T-helper 1 cell treated with Interleukin-12 subunit alpha and Interleukin-12 subunit beta and Interleukin-4 antibody, amounts not matched to agents 30 ng/mL and 1 ng/mL, for 36 hours (primary cell): ENCODE results near the gene REV3L. TPM values are rescaled to one million over a fixed set of nuclear protein-coding genes. Genes with fewer than 3 reads are reported as not detected.
"Not testable (repeated sequence)": the region's sequence is repeated elsewhere in the genome, so short reads cannot be mapped to it uniquely, and the experiment has no call there.

Source experiments
- intact Hi-C: fragments of 100-400 bp; cut with micrococcal nuclease; formaldehyde crosslinking; loops from one replicate; pipeline ENCODE4 v1.15.1; 2024
- total RNA-seq: library from RNA; stranded (reverse); gene quantifications from 2 replicates; pipeline ENCODE4 v1.2.3, GENCODE V29; 2022

The REV3L gene
- total RNA-seq, 1 donor from 2014 or later: 16.7 TPM

DNA sequence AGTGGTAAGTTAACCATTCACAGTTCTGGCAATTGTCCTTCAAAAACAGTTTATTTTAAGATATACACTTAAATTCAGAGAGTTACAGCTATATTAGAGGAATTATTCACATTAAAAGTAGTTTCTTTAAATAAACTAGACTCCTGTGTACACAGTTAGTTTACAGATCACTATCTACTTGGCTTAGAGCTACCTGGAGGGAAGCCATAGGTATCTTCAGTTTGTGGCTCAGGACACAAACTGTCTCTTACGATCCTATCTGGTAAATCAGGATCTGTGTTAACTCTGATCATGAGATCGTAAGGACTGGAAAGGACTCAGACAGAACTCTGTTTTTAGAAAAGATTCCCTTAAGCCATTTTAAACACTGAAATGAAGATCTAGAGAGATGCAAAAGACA lies 160.9 kb downstream of the REV3L start:
- intact Hi-C loops: no loop called here

- intact Hi-C loops: not testable (repeated sequence)
These were observed 175.1 kb downstream of the REV3L start for GRCh38 chr6:111307950-111308349.

GRCh38 chr6:111307275-111307858 lies 175.7 kb downstream of the REV3L start:
- intact Hi-C loops: no loop called here

DNA sequence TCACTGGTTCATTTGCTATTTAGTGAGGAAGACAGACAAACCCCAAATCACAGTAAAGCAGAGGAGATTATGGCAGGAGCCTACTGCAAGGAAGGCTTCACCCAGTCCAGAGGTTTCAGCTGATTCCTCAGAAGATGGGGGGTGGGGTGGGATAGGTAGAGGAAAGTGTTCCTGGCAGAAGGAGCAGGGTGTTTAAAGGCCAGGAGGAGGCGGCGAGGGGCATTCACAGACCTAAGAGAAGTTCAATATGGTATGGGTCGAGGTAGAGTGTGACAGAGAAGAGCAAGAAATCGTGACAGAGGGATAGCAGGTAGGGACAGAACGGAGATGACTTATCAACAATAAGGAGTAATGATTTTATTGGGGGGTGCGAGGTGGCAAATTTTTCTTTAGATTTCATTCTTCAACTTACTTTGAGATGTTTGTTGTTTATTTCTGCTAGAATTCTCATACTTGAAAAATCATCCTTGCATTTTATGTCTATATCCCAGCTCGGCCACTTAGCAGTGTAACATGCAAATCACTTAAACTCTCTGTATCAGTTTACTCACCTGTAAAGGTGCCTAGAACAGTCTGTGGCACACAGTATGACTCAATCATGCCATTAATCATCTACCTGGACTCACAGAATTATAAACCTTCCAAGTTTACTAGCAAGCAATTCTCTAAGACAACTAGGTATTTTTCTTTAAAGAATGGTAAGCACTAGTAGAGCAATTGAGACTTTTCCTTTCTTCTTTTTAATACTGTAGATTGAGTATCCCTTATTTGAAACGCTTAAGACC lies 176.7 kb downstream of the REV3L start:
- intact Hi-C loops: no loop called here

- intact Hi-C loops: no loop called here
These were observed 181.1 kb downstream of the REV3L start for GRCh38 chr6:111301946-111302345.

DNA sequence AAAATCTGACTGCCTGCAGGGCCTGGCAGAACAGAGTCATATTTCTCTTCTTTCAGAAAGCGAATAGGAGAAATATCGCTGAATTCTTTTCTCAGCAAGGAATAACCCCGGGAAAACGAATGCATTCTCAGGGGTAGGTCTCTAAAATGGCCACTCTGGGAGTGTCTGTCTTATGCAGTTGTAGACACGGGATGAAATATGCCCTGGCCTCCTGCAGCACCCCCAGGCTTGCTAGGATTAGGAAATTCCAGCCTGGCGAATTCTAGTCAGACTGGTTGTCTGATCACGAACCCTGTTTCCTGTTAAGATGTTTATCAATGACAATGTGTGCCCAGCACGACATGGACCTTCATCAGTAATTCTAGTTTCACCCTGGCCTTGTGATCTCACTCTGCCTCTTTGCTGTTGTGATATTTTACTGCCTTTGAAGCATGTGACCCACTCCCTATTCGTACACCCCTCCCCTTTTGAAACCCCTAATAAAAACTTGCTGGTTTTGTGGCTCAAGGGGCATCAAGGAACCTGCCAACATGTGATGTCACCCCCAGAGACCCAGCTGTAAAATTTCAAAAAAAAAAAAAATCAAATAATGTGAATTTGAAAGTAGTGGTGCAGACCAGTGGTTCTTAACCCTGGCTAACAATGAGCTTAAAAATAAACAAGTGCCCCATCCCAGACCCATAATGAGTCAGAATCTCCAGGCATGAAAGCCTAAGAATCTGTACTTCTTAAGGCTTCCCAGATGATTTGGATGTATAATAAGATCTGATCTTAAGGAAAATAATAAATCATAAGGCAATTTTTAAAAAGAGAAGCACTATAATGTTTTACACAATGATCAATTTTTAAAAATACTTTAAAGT lies 181.8 kb downstream of the REV3L start:
- intact Hi-C loops: not testable (repeated sequence)

GRCh38 chr6:111297776-111298175 lies 185.2 kb downstream of the REV3L start:
- intact Hi-C loops: no loop called here

DNA sequence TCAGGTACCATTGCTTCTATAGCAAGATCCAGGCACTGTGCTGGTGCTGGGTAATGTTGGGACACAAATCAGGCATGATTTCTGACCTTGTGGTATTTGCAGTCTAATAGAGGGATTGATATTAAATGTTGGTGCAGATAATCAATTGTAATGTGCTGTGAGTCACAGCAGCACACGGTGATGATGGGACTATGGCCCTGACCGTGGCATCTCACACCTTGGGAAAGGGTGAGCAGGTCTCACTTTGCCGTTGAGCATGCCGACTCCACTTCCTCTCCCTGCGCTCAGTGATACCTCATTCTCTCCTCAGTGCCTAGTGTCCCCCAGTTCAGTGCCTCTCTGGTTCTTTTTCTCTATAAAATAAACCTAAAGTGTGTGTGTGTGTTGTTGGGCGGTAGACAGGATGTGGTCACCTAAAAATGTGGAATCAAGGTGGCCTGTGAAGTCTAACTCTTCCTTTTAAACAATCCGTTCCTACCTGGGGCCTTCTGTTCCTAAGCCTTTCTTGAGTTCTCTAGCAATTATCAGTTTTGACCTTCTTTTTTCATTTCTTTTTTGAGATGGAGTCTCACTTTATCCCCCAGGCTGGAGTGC lies 188.5 kb downstream of the REV3L start:
- intact Hi-C loops: no loop called here

DNA sequence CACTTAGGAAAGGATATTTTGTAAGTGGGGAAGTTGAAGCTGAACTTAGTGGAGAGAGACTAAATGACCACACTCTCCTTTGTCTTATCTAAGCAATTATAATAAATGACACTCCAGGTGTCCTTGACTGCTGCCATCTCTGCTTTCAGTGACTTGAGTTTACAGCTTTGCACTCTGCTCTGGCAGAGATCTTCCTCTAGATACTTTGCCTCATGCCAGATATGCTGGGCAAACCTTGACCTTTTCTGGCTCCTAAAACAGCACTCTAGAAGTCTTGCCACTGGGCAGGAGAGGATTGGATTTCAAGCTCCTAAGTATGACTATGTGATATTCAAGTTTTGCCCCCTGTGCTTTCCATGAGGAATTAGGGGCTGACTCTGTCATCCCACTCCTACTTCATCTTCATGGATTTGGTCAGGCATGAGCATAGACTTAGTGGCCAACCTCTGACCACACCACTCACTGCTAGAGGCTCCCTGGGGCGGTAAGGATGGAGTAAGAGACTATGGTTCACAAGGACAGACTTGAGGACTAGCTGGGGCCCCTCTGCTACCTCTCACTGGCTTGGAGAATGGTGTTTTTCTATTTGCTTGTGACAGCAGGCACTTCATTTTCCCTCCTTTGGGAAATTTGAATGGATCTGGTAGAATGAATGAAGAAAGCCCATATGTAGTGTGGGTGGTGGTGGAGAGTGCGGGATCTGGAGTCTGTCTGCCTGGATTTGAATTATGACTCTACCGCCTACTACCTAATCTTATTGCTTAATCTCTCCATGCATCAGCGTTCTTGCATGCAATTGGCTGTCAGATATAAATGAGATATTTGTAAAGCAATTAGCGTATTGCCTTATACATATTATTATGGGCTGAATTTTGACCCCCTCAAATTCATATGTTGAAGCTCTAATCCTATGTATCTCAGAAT lies 191.4 kb downstream of the REV3L start:
- intact Hi-C loops: no loop called here

DNA sequence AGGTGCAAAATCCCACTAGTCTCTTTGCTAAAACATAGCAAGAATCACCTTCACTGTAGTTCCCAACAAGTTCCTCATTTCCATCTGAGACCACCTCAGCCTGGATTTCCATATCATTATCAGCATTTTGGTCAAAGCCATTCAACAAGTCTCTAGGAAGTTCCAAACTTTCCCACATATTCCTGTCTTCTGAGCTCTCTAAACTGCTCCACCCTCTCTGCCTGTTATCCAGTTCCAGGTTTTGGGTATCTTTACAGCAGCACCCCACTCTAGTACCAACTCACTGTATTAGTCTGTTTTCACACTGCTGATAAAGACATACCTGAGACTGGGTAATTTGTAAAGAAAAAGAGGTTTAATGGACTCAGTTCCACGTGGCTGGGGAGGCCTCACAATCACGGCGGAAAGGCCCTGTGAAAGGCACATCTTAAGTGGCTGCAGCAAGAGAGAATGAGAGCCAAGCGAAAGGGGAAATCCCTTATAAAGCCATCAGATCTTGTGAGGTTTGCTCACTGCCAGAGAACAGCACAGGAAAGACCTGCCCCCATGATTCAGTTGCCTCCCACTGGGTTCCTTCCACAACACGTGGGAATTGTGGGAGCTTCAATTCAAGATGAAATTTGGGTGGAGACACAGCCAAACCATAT lies 192.2 kb downstream of the REV3L start:
- intact Hi-C loops: not testable (repeated sequence)

- intact Hi-C loops: not testable (repeated sequence)
These were observed 198.7 kb downstream of the REV3L start for GRCh38 chr6:111284356-111284755.

GRCh38 chr6:111283707-111284106 lies 199.3 kb downstream of the REV3L start:
- intact Hi-C loops: no loop called here

DNA sequence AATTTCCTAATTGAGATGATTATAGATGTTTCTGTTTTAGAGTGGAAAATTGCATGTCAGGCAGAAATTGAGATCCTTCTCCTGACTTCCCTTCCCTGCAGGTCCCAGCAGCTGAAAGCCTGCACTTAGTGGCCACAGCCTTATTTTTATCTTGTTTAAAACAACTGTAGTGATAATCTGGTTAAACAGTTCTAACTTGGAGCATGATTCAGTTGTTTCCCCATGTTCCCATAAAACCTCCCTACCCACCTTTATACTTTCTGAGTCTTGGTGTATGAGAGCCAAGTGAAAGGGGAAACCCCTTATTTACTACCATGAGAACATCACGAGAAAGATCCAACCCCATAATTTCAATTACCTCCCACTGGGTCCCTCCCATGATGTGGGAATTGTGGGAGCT lies 200.5 kb downstream of the REV3L start:
- intact Hi-C loops: no loop called here

- intact Hi-C loops: no loop called here
These were observed 202.5 kb downstream of the REV3L start for GRCh38 chr6:111280445-111280955.

DNA sequence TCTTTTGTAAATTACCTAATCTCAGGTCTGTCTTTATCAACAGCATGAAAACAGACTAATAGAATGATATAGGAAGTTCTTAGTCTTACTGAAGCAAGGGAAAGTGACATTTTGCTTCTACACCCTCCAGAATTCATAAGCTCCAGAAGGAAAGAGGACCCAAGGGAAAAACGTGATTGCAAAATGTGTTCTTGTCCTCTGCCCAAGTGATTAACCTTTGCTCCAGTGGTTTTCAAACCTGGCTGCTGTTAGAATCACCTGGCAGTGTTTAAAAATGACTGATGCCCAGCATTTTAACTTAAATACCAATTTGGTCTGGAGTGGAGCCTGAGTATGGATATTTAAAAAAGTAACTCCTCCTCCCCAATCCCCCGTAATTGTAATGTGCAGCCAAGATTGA lies 204.3 kb downstream of the REV3L start:
- intact Hi-C loops: no loop called here

DNA sequence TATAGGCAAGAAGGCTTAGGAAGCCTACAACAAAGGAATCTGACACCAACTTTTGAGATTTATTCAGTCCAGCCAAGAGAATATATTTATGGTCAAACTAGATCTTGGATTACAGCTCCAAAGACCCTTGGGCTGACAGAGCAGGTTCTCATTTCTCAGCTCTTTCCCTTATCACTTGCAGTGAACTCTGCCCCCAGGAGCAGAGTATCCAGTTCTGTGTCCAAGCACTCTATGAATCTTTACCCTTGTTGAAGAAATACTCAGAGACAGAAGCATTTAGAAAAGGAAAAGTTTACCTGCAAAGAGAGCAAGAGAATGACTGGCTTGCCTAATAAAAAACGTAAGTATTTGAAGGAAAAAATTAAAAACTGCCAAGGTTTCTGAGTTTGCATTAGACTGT lies 205.2 kb downstream of the REV3L start:
- intact Hi-C loops: no loop called here

GRCh38 chr6:111276736-111277135 lies 206.3 kb downstream of the REV3L start:
- intact Hi-C loops: no loop called here

DNA sequence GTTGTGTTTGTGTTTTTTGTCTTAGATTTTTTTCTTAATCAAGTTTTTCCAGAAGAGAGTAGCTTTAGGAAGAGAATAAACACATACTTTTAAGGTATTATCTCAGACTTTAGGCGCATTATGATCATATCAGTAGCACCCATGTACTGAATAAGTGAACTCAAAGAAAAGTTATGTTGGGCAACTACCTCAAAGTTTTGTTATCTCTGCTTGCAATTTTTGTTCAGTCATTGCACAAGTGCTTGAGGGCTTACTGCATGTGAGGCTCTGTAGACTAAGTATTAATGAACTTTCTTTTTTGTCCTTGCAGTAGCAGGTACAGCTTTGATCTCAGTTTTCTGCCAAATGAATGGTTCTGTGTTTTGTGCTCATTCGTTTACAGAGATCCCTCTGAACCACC lies 206.7 kb downstream of the REV3L start:
- intact Hi-C loops: no loop called here

- intact Hi-C loops: no loop called here
These were observed 208.3 kb downstream of the REV3L start for GRCh38 chr6:111274593-111275217.
